Inferior parietal cortex (tissue), 1 donor: ENCODE results near the gene SLC22A31.

Experiments used
- DNase-seq: peaks from one replicate; pipeline ENCODE4 v3.0.0-alpha.2; 2016; ENCODE audit errors: extremely low spot score

Gene SLC22A31

DNA sequence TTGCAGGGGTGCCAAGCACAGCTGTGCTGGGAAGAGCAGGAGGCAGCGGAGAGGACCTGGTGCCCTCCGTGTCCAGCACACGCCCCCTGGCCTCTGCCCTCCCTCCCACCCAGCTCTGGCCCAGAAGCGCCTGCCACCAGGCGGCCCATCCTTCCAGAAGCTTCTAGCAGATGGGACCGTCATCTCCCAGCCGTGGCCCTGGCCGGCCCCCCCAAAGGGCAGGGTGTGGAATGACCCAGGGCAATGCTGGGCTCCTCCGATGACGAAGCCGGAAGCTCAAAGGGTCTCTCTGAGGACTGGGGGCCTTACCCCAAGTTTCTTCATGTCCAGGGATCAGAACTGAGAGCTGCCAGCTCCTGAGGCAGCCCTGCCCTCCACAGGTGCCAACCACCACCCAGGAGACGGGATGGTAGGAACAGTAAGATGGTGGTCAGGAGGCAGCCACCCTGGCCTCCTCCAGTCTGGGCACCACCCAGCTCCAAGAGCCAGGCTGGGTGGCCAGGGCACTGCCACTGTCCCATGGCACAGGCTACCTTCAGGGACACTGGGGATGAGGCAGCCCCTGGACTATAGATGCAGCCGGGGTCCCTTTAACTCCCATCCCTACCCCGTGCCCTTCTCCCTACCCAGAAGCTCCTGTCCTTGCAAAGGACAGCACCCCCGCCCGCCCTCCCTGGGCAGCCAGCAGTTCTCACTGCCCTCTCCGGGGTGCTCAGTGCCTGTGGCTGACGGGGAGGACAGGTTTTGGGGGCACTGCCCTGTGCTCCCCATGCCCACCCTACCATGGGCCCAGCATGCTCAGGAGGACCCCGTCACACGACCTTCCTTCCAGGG is 35.3 kb downstream of the SLC22A31 start:
- no peak for DNase-seq

DNA sequence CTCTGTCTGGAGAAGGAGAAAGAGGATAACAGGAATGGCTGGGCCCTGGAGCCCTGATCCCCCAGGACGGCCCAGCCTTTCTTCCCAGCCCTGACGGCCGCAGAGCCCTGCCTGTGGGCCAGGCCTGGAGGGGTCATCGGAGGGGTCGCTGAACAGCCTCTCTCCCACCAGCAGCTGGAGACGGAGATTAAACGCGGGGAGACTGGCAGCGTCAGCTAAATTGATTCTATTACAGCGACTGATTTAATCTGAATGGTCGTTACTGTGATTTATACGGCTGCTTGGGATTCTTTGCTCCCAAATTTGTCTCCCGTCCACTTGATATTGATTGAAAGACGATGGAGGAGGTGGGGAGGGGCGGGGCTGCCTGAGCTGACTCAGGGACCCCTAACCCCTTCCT is 35.9 kb downstream of the SLC22A31 start:
- no peak for DNase-seq

DNA sequence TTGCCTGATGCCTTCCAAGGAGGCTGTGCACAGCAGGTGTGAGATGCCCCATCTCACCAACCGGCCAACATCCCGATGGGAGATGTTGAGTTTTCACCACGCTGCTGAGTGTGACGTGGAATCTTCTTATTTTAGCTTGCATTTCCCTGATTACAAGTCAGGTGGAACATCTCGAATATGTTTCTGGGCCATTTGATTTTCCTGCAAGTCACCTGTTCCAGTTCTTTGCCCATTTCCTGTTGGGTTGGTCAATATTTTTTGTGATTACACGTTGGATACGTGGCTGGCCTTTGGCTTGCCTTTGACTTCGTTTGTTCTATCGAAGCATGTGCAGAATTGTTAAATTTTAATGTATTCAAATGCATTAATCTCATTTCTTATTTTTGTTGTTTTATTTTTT is 37.0 kb downstream of the SLC22A31 start:
- no peak for DNase-seq

DNA sequence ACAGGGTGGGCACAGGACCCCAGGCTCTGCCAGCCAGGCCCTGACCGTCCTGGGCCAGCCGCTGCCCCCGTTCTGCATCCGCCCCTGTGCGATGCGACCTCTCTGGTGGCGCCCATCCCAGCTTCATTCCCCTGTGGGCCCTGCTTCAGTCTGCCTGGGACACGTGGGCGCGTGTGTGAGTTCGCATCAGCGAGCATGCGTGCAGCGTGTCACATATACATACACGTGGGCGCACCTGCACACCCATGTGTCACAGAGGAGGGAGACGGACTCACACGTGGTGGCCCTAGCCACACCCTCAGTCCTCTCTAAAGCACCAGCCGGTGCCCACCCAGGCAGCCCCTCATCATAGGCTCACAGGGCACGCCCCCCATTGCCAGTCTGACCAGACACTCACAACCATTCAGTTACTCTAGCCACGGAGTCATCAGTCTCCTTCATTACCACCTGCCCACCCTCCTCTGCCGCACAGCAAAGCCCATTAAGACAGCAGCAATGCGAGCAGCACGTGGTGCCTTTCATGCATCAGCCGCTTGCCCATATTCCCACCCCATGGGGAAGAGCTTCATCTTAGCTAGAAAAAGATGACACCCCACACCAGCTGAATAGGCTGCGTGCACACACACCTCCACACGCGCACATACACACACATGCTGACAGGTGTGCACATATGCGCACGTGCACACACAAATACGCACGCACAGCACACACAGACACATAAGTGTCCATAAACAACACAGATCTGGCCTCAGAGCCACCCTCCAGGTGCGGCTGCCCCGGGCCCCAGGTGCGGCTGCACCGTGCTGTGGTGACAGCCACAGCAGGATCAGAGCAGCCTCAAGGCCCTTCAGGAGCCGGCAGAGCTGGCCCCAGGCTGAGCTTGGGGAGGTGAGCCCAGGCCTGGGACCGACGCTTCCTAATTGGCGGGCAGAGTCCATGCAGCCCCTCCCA is 38.3 kb downstream of the SLC22A31 start:
- DNase-seq = no peak

DNA sequence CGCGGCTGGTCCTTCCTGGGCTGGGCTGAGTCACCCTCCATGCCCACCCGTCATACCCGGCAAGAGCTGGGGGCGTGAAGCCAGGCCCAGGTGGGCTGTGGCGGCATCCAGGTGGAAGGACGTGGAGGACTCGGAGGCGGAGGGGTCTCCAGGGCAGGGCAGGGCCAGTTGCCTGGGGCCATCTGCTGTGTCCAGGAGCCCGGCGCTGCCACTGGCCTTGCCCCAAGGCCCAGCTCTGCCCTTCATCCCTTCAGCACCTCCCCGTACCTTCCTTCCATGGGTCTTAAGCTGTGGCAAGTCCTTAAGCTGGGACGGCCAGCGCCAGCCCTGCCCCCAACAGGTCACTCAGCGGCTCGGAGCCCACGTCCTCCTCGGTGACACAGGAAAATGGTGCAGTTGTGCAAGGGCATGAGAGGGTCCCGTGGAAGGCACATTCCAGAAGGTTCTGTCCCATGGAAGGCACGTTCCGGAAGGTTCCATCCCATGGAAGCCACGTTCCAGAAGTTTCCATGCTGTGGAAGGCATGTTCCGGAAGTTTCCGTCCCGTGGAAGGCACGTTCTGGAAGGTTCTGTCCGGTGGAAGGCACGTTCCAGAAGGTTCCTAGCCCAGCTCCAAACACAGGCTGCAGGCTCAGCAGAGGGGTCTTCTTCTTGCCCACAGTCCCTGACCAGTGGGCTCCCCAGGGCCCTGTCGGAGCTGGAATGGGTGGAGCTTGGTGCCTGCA is 39.2 kb downstream of the SLC22A31 start:
- DNase-seq = no peak

DNA sequence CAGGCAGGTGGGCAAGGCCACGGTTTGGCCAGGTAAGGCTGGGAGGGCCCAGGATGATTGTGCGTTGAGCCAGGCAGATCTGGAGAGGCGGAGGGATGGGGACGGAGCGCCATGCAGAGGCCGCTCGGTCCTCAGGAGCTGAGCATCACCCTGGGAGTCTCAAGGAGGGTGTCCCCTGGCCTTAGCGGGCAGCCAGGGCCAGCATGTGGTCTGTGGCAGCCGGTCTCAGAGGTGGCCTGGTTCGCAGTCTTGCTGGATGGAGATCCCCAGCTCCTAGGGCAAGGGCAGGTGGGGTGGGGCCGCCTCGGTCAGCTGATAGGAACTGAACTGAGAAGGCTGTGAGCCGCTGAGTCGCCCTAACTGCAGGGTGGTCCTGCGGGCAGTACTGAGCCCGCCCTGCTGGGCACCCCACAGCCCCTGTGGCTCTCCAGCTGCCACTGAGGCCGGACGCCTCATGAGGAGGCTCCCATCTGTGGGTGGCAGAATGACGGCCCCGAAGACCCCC is 40.4 kb downstream of the SLC22A31 start:
- no peak for DNase-seq

DNA sequence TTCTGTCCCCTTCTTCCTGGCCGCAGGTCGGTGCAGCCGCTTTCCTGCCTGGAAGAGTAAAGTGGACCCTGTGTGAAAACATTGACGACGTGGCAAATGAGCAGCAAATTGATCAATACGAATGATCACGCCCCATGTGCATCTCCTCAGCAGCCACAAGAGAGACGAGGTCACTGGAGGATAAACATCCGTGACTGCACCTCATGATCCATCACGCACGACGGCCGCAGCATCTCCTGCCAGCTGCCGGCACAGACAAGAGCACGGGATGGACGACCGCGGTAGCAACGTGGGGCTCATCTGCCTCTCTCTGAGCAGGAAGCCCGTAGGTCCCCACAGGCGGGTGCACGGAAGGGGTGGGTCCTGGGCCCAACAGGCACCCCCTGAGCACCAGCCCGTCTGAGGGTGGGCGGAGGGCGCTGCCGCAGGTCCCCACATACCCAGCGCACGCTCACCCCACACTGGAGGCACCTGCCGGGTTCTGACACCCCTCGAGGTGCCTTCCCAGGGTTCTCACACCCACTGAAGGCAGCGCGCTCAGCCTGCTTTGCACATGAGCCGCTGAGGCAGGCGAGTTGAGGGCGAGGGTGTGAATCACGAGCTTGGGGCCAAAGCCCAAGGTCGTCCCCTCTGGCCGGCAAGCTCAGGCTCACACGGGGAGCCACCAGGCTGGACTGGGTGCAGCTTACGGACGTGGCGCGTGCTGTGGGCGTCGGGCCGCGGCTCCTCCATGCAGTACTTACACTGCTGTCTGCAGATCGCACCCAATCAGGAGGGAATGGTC is 41.1 kb downstream of the SLC22A31 start:
- no peak for DNase-seq

DNA sequence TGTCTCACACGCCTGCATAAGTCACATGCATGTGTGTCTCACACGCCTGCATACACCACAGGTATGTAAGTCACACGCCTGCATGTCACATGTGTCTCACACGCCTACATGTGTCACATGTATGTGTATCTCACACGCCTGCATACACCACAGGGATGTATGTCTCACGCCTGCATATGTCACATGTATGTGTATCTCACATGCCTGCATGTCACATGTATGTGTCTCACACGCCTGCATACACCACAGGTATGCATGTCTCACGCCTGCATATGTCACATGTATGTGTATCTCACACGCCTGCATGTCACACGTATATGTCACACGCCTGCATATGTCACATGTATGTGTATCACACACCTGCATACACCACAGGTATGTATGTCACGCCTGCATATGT is 42.6 kb downstream of the SLC22A31 start:
- no peak for DNase-seq

DNA sequence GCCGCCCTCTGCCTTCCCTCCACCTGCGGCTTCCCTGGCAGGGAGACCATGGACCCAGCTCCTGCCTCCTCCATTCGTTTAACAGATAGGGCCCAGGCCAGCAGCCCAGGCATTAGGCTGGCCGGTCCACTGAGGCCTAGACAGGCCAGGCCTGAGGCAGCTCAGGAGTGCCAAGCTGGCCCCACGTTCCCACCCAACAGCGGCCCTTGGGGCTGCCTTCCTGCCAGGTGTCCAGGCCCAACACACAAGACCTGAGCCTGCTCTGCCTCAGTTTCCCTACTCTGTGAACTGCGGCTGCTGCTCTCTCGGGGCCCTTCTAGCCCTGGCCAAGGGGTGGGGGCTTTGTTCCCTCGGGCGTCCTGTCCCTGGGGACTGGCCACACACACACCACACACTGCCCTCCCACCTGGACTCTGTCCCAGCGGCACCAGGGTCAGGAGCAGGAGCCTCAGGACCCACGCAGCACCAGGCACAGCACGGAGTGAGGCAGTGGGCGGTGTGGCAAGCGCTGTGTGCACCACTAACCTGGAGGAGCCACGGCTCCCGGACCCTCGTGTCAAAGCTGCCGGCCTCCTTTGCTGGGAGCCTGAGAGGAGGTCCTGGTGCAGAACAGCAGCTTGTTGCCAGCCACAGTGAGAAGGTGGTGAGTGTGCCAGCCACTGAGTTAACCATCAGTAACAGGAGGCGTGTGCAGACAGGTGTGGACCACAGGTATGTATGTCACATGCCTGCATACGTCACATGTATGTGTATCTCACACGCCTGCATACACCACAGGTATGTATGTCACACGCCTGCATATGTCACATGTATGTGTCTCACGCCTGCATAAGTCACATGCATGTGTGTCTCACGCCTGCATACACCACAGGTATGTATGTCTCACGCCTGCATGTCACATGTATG is 43.3 kb downstream of the SLC22A31 start:
- DNase-seq = no peak

DNA sequence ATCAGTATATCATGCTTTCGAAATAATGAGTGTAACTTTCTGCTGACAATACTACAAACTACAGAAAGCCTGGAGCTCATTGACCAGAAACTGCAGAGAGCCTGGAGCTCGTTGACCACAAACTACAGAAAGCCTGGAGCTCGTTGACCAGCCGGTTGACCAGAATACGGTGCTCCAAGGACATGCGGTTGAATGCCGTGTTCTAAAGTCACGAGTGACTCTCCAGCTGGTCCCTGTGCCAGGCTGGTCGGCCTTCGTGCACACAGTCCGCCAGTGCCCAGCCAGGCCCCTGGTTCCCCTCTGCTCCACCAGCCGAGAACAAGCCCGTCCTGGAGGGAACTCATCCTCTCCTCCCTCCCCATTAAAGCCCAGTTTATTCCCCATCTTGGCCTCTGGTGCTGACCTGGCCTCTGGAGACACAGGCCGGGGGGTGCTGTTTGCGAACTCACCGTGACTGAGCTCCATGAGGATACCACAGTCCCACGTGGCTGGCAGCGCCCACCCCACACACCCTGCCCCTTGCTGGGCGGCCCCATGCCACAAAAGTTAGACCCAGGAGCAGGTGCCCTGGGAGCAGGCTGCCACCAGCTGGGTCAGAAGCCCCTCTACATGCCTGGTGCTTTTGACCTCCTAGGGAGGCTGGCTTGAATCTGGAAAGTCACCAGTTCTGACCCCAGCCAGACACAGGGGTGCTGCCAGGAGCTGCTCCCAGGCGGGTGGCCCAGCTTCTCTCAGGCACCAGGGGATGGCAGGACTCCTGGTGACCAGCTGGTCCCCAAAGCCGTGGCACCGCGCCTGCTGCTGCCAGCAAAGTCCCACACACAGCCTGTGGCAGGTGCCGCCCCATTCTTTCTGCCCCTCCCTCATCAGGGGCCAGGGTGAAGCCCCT is 44.2 kb downstream of the SLC22A31 start:
- DNase-seq = no peak

DNA sequence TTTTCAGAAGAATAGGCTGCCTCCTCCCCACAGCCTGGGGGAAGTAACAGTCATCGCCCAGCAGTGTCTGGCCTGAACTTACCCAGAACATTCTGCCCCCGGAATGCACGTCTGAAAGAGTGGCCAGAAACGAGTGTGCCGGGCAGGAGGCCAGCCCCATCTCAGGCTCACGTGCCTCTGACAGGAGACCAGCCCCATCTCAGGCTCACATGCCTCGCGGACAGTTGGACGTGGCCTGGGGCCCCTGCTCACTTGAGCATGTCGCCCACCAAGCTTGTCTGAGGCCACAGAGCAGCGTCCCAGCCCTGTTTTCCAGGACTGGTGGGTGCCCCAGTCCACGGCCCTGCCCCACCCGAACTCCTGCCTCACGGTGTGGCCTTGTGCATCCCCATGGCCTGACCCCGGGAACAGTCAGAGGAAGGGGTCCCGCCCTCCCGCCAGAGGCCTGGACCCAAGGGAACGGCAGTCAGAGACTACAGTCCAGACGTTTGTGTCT is 45.1 kb downstream of the SLC22A31 start:
- DNase-seq = no peak

DNA sequence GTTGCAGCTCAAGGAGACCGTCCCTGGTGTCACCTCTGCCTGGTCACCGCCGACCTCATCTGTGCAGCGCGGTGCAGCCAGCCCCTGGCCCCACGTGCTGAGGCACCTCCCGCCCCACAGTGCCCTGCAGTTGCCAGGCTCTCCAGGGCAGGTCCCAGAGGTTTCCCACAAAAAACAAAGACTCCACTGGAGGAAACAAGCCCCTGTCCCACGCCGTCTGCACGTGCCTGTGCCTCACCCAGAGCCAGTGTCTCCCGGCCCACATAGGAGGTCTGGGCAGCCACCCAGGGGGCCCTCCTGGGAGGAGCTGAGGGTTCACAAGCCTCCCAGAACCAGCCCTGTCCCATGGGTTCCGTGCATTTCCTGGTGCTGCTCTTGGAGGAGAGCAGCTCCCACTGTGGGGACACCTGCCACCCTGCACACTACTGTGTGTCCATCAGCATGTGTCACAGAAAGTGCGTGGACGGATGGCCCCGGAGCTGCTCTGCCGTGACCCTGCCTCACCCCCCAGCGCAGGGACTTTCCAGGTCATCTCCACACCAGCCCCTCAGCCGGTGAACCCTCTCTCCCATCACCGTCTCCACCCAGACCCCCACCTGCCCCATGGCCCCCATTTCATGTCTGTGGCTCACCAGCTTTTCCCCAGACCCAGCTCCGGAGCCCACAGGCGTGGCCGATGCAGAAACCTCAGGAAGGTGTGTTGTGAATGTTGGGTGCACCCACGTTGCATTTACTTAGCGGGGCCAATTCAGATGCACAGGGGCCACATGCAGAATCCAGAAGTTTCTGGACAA is 45.8 kb downstream of the SLC22A31 start:
- no peak for DNase-seq

DNA sequence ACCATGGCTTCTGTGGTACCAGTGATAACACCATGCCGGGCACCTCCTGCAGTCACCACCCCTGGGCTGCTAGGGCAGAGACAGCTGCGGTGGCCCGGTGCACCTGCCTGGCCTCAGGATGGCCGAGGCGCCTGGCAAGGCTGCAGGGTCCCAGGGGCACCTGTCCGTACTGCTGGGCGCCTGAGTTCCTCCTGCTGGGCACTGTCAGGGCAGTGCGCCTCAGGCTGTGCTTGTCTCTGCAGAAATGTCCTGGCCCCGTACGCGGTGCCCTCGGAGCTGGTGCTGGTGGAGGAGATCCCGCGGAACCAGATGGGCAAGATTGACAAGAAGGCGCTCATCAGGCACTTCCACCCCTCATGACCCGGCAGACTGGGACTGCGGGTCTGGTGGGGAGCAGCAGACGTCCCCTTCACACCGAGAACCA is 46.5 kb downstream of the SLC22A31 start:
- no peak for DNase-seq

DNA sequence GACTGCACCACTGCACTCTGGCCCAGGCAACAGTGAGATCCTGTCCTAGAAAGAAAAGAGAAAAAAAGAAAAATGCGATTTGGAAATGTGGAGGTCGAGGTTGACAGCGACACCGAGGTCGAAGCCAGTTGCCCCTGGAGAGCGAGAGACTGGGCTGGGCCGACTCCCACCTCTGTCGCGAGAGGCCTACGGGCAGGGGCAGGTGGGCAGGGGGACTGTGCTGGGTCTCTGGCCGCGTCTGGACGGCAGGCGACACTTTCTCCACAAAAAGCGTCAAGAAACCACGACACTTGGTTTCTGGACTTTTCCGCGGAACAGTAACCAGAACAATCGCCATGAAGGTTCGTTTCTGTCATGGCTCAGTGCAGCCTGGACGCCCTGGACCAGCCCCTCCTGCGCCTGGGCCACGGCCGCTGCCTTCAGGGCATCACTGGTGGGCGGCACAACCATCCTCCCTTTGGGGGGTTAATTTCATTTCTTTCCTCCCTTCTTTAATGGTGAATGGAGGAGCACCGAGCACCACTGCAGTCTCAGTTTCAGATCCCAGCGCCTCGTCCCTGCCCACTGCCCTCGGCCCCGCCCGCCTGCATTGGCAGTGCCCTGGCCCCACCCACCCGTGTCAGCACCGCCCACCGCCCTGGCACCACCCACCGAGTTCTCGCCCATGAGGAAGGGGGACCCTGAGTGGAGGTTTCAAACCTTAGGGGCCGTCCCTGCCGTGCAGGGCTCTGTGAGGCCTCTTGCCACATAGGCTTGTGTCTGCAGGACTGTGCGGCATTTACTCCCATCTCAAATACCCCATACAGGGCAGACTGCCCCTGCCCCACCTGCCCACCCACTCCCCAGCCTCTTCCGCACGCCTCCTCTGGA is 47.3 kb downstream of the SLC22A31 start:
- no peak for DNase-seq

DNA sequence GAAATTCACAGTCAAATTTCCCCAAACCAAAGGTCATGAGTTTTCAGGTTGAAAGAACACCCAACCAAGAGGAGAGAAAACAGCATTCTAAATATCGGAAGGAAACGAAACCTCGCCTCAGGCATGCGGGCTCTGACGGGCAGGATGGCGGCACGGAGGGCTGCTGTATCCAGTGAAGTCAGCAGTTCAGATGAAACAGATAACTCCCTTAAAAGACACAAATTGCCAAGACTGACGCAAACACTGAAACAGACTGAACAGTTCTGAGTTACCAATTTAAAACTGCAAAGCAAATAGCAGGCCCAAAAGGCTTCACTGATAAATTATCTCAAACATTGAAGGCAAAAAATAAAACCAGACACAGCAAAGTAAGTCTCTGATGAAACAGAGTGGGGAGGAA is 49.4 kb downstream of the SLC22A31 start:
- no peak for DNase-seq

DNA sequence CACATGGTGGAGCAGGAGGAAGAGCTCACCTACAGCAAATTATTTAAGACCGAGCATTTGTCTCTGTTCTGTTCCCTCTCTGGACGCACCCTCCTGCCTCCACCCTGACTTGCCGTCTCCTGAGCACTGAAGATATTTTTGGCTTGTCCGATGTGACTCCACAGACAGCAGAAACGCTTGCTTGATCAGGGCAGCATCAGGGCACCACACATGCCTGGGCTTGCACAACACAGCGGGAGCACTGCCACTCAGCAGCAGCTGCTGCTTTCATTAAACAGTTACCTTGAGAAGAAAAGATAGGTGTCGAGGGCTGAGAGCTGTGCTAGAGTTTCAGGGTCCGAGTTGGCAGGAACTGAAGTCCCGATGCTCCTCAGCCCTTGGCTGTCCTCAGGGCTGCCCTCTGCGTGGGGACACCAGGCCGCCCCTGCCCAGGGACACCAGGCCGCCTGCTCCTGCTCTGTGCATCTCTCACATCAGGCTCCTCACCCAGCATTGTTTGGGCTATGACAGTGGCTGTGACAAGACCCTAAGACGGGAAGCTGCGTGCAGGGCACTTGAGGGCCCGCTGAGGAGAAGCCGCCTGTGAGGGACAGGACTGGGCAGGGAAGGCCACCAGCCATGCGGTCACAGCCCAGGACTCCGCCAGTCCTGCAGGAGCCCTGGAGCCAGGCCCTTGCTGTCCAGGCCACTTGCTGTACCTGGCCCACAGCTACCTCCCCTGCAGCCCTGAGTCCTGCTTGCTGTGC is 50.1 kb downstream of the SLC22A31 start:
- DNase-seq = no peak
